H1 (cell line): ENCODE data around the gene PTAR1. TPM values are rescaled to one million over a fixed set of nuclear protein-coding genes. Genes with fewer than 3 reads are reported as not detected.

Experiments
- EP300 ChIP-seq, 2 experiments: IDR thresholded peaks; 1 replicate in 1 of 2; 2 replicates in 1 of 2; pipeline ENCODE4 v1.6.1; 2011 to 2012; ENCODE audit warnings: low read depth in 2 of 2, low read length in 2 of 2, mild to moderate bottlenecking in 2 of 2, borderline replicate concordance in 1 of 2, inconsistent platforms in 1 of 2, moderate library complexity in 1 of 2
- SRF ChIP-seq: IDR thresholded peaks from 2 replicates; pipeline ENCODE4 v1.6.1; 2011; ENCODE audit warnings: mild to moderate bottlenecking, low read depth, low read length, moderate library complexity
- polyA plus RNA-seq, 7 experiments: library from polyadenylated mRNA; depleted of rRNA in 3 of 7; stranded (reverse) in 5 of 7; unstranded in 2 of 7; fragments of >200 nt in 5 of 7; fragments of 200-250 nt in 2 of 7; gene quantifications; 1 replicate in 5 of 7; 2 replicates in 1 of 7; 4 replicates in 1 of 7; pipeline versions ENCODE4 v1.2.1 to v1.2.3, GENCODE V29; 2011 to 2013; ENCODE audit warnings: missing spikeins in 2 of 7, mixed read lengths in 2 of 7
- total RNA-seq: library from RNA; stranded (reverse); fragmentation: NEBNext Ultra II Directional; extraction: Animal tissue kit (Norgen Biotek cat#: 25700); gene quantifications from 2 replicates; pipeline ENCODE4 v1.2.1, GENCODE V29; 2021

PTAR1 gene
- total and polyA plus RNA-seq, 2 of the 8 experiments (the other 6 are each of a cell fraction or from before 2014, with no cell fraction given): 19.5 to 84.9 TPM

- TF ChIP-seq EP300 (IDR thresholded peaks at IDR 0.05; ENCODE audit: borderline replicate concordance in 1 of 2, low read depth in 2 of 2, low read length in 2 of 2): no peak
- TF ChIP-seq SRF: no peak
These were observed 44.0 kb downstream of the PTAR1 start (continued) for GRCh38 chr9:69715825-69716224.
